ENCODE results near the gene PCSK9. TPM values are rescaled to one million over a fixed set of nuclear protein-coding genes. Genes with fewer than 3 reads are reported as not detected.
A peak's percentile ranks its signal among the peaks of the same experiment; 100 is the strongest.

PCSK9 gene
- total RNA-seq, 2 donors from 2014 or later, result 12.6 to 37.0 TPM

GRCh38 chr1:55038974-55039341 lies 390 bp upstream of the PCSK9 start:
- ATAC-seq (no peak), DNase-seq (no peak)
- intact Hi-C loops (cut with DNase I, micrococcal nuclease), result no loop called here

GRCh38 chr1:55040083-55040932 lies 960 bp downstream of the PCSK9 start:
- intact Hi-C loops (cut with DNase I, micrococcal nuclease), result no loop called here
- DNase-seq (peak in 1 of 2 donors; percentile 35), ATAC-seq (peak; percentile 47)

- intact Hi-C loops (cut with DNase I, micrococcal nuclease), result no loop called here
- no peak for DNase-seq
- ATAC-seq, result no peak
These were observed 1.7 kb downstream of the PCSK9 start for GRCh38 chr1:55040933-55041494.

- no peak for DNase-seq
- intact Hi-C loops (cut with DNase I, micrococcal nuclease), result no loop called here
- ATAC-seq, result no peak
These were observed 2.3 kb downstream of the PCSK9 start for GRCh38 chr1:55041613-55042012.

GRCh38 chr1:55043011-55043410 lies 3.7 kb downstream of the PCSK9 start:
- DNase-seq (no peak), ATAC-seq (no peak)
- intact Hi-C loops (cut with DNase I, micrococcal nuclease), result no loop called here

GRCh38 chr1:55043726-55044125 lies 4.4 kb downstream of the PCSK9 start:
- intact Hi-C loops (cut with DNase I, micrococcal nuclease), result no loop called here
- no peak for DNase-seq

GRCh38 chr1:55044617-55045397 lies 5.5 kb downstream of the PCSK9 start:
- ATAC-seq (no peak), DNase-seq (no peak)
- intact Hi-C loops (cut with DNase I, micrococcal nuclease), result no loop called here

More at GRCh38 chr1:55043726-55044125, 4.4 kb downstream of the PCSK9 start:
- no peak for ATAC-seq

- intact Hi-C loops (cut with DNase I, micrococcal nuclease), result no loop called here
- no peak for DNase-seq
- no peak for ATAC-seq
These were observed 6.1 kb downstream of the PCSK9 start for GRCh38 chr1:55045430-55045829.

- ATAC-seq (no peak), DNase-seq (no peak)
- intact Hi-C loops (cut with DNase I, micrococcal nuclease), result no loop called here
These were observed 7.5 kb downstream of the PCSK9 start for GRCh38 chr1:55046871-55047270.

GRCh38 chr1:55047611-55048010 lies 8.3 kb downstream of the PCSK9 start:
- intact Hi-C loops (cut with DNase I, micrococcal nuclease), result no loop called here
- no peak for ATAC-seq
- no peak for DNase-seq

- ATAC-seq (no peak), DNase-seq (no peak)
- intact Hi-C loops (cut with DNase I, micrococcal nuclease), result no loop called here
These were observed 9.3 kb downstream of the PCSK9 start for GRCh38 chr1:55048453-55049270.

- no peak for ATAC-seq
- intact Hi-C loops (cut with DNase I, micrococcal nuclease), result no loop called here
- DNase-seq, result no peak
These were observed 10.0 kb downstream of the PCSK9 start for GRCh38 chr1:55049271-55049913.

GRCh38 chr1:55049914-55050278 lies 10.5 kb downstream of the PCSK9 start:
- DNase-seq (no peak), ATAC-seq (peak; percentile 53)
- intact Hi-C loops (cut with DNase I, micrococcal nuclease), result no loop called here

GRCh38 chr1:55050283-55050682 lies 10.9 kb downstream of the PCSK9 start:
- DNase-seq (no peak), ATAC-seq (peak; percentile 9)
- intact Hi-C loops (cut with DNase I, micrococcal nuclease), result no loop called here

- ATAC-seq (no peak), DNase-seq (no peak)
- intact Hi-C loops (cut with DNase I, micrococcal nuclease), result no loop called here
These were observed 11.8 kb downstream of the PCSK9 start for GRCh38 chr1:55051169-55051568.

GRCh38 chr1:55051621-55052020 lies 12.3 kb downstream of the PCSK9 start:
- ATAC-seq (no peak), DNase-seq (no peak)
- intact Hi-C loops (cut with DNase I, micrococcal nuclease), result no loop called here

- ATAC-seq (no peak), DNase-seq (no peak)
- intact Hi-C loops (cut with DNase I, micrococcal nuclease), result no loop called here
These were observed 13.1 kb downstream of the PCSK9 start for GRCh38 chr1:55052221-55053142.

Data from left colon (tissue), 2 donors.